ENCODE results near the gene SRGAP1. TPM values are rescaled to one million over a fixed set of nuclear protein-coding genes. Genes with fewer than 3 reads are reported as not detected.

Gene SRGAP1
- total RNA-seq, 1 experiment from 2014 or later = 26.8 TPM

DNA sequence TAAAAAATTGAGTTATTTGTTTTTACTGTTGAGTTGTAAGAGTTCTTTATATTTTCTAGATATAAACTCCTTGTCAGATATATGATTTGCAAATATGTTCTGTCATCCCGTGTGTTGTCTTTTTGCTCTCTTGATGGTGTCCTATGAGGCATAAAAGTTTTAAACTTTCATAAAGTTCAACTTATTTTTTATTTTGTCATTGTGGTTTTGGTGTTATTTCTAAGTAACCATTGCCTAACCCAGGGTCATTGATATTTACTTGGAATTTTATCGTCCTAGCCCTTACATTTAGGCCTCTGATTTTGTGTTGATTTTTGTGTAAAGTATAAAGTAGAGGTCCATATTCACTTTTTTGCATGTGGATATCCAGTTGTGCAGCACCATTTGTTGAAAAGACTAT, 63.1 kb downstream of the SRGAP1 start:
- no peaks in the 10 kb centered on the region for H3K27me3 ChIP-seq (ENCODE audit: control insufficient read depth, insufficient read depth, low read length)
- TF ChIP-seq, protein P1, sequence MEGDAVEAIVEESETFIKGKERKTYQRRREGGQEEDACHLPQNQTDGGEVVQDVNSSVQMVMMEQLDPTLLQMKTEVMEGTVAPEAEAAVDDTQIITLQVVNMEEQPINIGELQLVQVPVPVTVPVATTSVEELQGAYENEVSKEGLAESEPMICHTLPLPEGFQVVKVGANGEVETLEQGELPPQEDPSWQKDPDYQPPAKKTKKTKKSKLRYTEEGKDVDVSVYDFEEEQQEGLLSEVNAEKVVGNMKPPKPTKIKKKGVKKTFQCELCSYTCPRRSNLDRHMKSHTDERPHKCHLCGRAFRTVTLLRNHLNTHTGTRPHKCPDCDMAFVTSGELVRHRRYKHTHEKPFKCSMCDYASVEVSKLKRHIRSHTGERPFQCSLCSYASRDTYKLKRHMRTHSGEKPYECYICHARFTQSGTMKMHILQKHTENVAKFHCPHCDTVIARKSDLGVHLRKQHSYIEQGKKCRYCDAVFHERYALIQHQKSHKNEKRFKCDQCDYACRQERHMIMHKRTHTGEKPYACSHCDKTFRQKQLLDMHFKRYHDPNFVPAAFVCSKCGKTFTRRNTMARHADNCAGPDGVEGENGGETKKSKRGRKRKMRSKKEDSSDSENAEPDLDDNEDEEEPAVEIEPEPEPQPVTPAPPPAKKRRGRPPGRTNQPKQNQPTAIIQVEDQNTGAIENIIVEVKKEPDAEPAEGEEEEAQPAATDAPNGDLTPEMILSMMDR (IDR thresholded peaks at IDR 0.05) = no peak
- no peak for TF ChIP-seq TCF7L2 (IDR thresholded peaks at IDR 0.05; ENCODE audit: low read depth, low read length)
- no peaks in the 10 kb centered on the region for H3K36me3 ChIP-seq (ENCODE audit: control insufficient read depth, insufficient read depth, low read length)
- peak overlapping the region; percentile 25; the same call in 1 of the 2 replicates for H3K27ac ChIP-seq (ENCODE audit: low read length)
- no peak for ATAC-seq
- no TSS peak for BruUV-seq (replicated peaks)
- intact Hi-C loops (cut with micrococcal nuclease; ENCODE audit: unreplicated experiment) = no loop called here
- peaks cover 42% of the 10 kb centered on the region for H3K4me1 ChIP-seq (ENCODE audit: control insufficient read depth, insufficient read depth, low read length)
- in situ Hi-C loops (cut with HindIII; ENCODE audit: low pct_unique_long_range_greater_than_20kb, low sequenced_read_pairs) = no loop called here
- CTCF ChIA-PET = no interaction called here
- no peak overlapping the region for H3K4me3 ChIP-seq (ENCODE audit: low read depth in 2 of 2, low read length in 2 of 2)
- POLR2A ChIA-PET = no interaction called here
- no peaks in the 10 kb centered on the region; the same call in 1 of the 2 replicates for H3K9me3 ChIP-seq (ENCODE audit: control insufficient read depth, insufficient read depth, low read depth, low read length)
- no peak for DNase-seq (ENCODE audit: low read depth, low spot score)

DNA sequence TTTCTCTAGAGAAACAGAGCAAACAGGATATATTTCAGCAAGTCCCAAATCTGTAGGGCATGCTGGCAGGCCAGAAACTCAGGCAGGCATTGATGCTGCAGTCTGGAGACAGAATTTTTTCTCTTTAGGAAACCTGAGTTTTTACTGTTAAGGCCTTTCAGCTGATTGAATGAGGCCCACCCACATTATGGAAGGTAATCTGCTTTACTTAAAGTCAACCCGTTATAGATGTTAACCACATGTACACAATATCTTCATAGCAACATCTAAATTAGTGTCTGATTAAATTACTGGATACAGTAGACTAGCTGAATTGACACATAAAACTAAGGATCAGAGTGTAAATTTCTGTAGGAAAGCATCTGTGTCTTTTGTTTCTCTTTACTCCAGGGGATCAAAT, 65.2 kb downstream of the SRGAP1 start:
- ChIA-PET CTCF (no interaction called here), POLR2A (no interaction called here)
- H3K36me3 ChIP-seq (ENCODE audit: control insufficient read depth, insufficient read depth, low read length) = no peaks in the 10 kb centered on the region
- intact Hi-C loops (cut with micrococcal nuclease; ENCODE audit: unreplicated experiment) (no loop called here), in situ Hi-C loops (cut with HindIII; ENCODE audit: low pct_unique_long_range_greater_than_20kb, low sequenced_read_pairs) (no loop called here)
- H3K27me3 ChIP-seq (ENCODE audit: control insufficient read depth, insufficient read depth, low read length) = no peaks in the 10 kb centered on the region
- peak overlapping the region; percentile 71 for H3K27ac ChIP-seq (ENCODE audit: low read length)
- ATAC-seq (no peak), DNase-seq (ENCODE audit: low read depth, low spot score) (no peak)
- no peak for TF ChIP-seq TCF7L2 (IDR thresholded peaks at IDR 0.05; ENCODE audit: low read depth, low read length)
- TF ChIP-seq, protein P1 (IDR thresholded peaks at IDR 0.05) = no peak
- TF ChIP-seq, protein P2, sequence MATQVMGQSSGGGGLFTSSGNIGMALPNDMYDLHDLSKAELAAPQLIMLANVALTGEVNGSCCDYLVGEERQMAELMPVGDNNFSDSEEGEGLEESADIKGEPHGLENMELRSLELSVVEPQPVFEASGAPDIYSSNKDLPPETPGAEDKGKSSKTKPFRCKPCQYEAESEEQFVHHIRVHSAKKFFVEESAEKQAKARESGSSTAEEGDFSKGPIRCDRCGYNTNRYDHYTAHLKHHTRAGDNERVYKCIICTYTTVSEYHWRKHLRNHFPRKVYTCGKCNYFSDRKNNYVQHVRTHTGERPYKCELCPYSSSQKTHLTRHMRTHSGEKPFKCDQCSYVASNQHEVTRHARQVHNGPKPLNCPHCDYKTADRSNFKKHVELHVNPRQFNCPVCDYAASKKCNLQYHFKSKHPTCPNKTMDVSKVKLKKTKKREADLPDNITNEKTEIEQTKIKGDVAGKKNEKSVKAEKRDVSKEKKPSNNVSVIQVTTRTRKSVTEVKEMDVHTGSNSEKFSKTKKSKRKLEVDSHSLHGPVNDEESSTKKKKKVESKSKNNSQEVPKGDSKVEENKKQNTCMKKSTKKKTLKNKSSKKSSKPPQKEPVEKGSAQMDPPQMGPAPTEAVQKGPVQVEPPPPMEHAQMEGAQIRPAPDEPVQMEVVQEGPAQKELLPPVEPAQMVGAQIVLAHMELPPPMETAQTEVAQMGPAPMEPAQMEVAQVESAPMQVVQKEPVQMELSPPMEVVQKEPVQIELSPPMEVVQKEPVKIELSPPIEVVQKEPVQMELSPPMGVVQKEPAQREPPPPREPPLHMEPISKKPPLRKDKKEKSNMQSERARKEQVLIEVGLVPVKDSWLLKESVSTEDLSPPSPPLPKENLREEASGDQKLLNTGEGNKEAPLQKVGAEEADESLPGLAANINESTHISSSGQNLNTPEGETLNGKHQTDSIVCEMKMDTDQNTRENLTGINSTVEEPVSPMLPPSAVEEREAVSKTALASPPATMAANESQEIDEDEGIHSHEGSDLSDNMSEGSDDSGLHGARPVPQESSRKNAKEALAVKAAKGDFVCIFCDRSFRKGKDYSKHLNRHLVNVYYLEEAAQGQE (IDR thresholded peaks at IDR 0.05; ENCODE audit: insufficient read depth in 1 of 2, low read depth in 2 of 2, low read length in 1 of 2) = no peak
- TF ChIP-seq POLR2AphosphoS5 (IDR thresholded peaks at IDR 0.05; ENCODE audit: low read depth, low read length) = no peak
- TF ChIP-seq SIN3A (IDR thresholded peaks at IDR 0.05; ENCODE audit: borderline replicate concordance, insufficient read depth, low read depth, low read length) = no peak
- BruUV-seq (replicated peaks) = no TSS peak
- peaks cover 54% of the 10 kb centered on the region for H3K4me1 ChIP-seq (ENCODE audit: control insufficient read depth, insufficient read depth, low read length)
- no peaks in the 10 kb centered on the region; the same call in 1 of the 2 replicates for H3K9me3 ChIP-seq (ENCODE audit: control insufficient read depth, insufficient read depth, low read depth, low read length)
- no peak overlapping the region for H3K4me3 ChIP-seq (ENCODE audit: low read depth in 2 of 2, low read length in 2 of 2)
